DND-41 (cell line): ENCODE results near the gene CYB561A3.

Experiments used
- CTCF ChIP-seq: IDR thresholded peaks from 2 replicates; pipeline ENCODE4 v1.5.1; 2012; ENCODE audit warnings: borderline replicate concordance, low read length, moderate library complexity, mild to moderate bottlenecking; ENCODE audit not compliant: poor library complexity, severe bottlenecking; ENCODE audit errors: extremely low read depth
- EZH2 ChIP-seq: IDR thresholded peaks from 3 replicates; pipeline ENCODE4 v1.6.1; 2012; ENCODE audit warnings: borderline replicate concordance, low read depth, mild to moderate bottlenecking, moderate library complexity, low read length, inconsistent platforms; ENCODE audit not compliant: severe bottlenecking

GRCh38 chr11:61327669-61328071, 34.0 kb downstream of the CYB561A3 start:
- no peak for TF ChIP-seq CTCF
- TF ChIP-seq EZH2 = no peak
